Suprapubic skin (tissue), 4 donors: ENCODE results near the gene NEMP1. TPM values are rescaled to one million over a fixed set of nuclear protein-coding genes. Genes with fewer than 3 reads are reported as not detected.
A peak's percentile ranks its signal among the peaks of the same experiment; 100 is the strongest.

Source experiments
- DNase-seq, 2 donors: peaks; one replicate each; pipeline ENCODE4 v3.0.0-alpha.2; 2019; ENCODE audit warnings: low spot score in 2 of 2
- H3K27ac ChIP-seq: fragments of 200-600 bp; sonication (generic); one replicate; pipeline ENCODE4 v1.5.1; 2019
- H3K27me3 ChIP-seq: fragments of 200-600 bp; sonication (generic); one replicate; pipeline ENCODE4 v1.5.1; 2019
- H3K36me3 ChIP-seq: fragments of 200-600 bp; sonication (generic); one replicate; pipeline ENCODE4 v1.5.1; 2019
- H3K4me1 ChIP-seq: fragments of 200-600 bp; sonication (generic); one replicate; pipeline ENCODE4 v1.5.1; 2019
- H3K4me3 ChIP-seq: fragments of 200-600 bp; sonication (generic); one replicate; pipeline ENCODE4 v1.5.1; 2019; ENCODE audit warnings: mild to moderate bottlenecking
- H3K9me3 ChIP-seq: fragments of 200-600 bp; sonication (generic); one replicate; pipeline ENCODE4 v1.5.1; 2019
- EP300 ChIP-seq: sonication (generic); formaldehyde crosslinking; IDR thresholded peaks from one replicate; pipeline ENCODE4 v1.6.1; 2017; ENCODE audit warnings: antibody characterized with exemption
- POLR2A ChIP-seq, 2 donors: fragments of 450-650 bp; IDR thresholded peaks; one replicate each; pipeline ENCODE4 v1.6.1; 2017; ENCODE audit warnings: antibody characterized with exemption in 2 of 2, mild to moderate bottlenecking in 2 of 2, moderate library complexity in 2 of 2
- POLR2AphosphoS5 ChIP-seq, 3 donors: sonication (generic); formaldehyde crosslinking; IDR thresholded peaks; one replicate each; pipeline ENCODE4 v1.6.1; 2017; ENCODE audit warnings: antibody characterized with exemption in 3 of 3
- WGBS: methylation state at CpG from one replicate; pipeline ENCODE4 v1.1.5; 2018; 5-methylcytosine and 5-hydroxymethylcytosine counted together
- total RNA-seq, 4 donors: library from RNA; depleted of rRNA; stranded (reverse); fragments of >200 nt; gene quantifications; one replicate each; pipeline ENCODE4 v1.1.0, GENCODE V29; 2016
- TF ChIP-seq, protein P1 (sequence below), 2 donors: fragments of 200-600 bp in 1 of 2; fragments of 450-650 bp in 1 of 2; sonication (generic) in 1 of 2; IDR thresholded peaks; one replicate each; pipeline ENCODE4 v1.5.1; 2016 to 2019; ENCODE audit warnings: antibody characterized with exemption in 2 of 2, mild to moderate bottlenecking in 1 of 2, moderate library complexity in 1 of 2

Gene NEMP1
- total RNA-seq, 4 donors from 2014 or later, result 6.5 to 31.2 (median 9.5) TPM

DNA sequence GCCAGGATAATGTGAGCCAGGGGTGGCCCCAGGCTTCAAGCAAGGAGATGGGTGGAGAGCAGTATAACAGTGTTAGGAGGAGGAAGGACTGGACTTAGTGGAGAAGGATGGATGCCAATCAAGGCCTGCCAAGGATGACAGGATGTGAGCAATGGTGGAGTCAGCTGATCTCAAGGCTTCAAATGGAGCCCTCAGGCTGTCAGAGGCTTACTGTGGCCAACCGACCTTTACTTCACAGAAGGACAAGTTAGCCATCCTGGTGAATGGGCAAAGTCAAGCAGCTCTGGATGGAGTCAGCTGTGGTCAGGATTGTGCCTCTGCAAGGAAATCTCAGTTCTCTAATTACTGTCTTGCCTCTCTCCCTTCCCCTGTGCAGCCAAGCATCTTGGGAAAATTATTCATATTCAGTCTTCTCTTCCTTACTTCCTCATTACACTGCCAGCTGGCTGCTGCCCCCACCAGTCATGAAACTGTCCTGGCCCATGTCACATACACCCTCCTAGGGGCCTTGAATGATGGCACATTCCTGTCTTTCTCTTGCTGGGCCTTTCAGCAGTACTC, 40.2 kb upstream of the NEMP1 start:
- WGBS, result 67% methylated on average over 1 of the region's 1 CpG

DNA sequence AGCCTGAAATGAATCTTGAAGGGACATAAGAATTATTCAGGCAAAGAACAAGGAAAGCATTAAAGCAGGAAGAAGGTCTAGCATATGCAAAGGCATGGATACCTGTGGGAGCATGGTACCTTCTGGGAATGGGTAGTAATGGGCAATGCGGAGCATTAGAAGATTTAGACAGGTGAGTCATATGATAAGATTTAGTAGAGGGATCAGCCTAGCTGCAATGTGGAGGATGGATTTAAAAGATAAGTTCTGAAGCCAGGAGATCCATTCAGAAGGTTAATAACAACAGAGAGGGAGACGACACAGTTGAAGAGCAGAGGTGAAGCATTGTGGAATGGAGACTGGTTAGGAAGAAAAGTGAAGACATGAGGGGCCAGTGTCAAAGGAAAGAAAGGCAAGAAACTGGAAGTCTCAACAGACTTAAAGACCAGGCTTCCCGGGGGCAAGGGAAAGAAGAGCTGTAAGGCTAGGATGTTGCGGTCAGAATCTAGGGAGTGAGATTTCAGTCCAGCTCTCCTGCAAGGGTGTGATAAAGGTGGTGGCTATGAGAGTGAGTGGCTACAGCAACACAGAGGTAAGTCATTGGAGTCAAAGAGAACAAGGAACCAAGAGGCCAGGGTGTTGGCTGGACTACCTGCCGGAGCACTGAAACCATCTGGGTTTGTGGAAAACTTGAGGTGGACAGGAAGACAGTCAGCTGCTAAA, 38.1 kb upstream of the NEMP1 start:
- Histone ChIP-seq H3K4me1 (peaks cover 13% of the 10 kb centered on the region), H3K4me3 (no peak overlapping the region), H3K9me3 (no peaks in the 10 kb centered on the region), H3K27ac (no peak overlapping the region), H3K36me3 (no peaks in the 10 kb centered on the region), H3K27me3 (no peaks in the 10 kb centered on the region)
- no peak for TF ChIP-seq POLR2AphosphoS5 (IDR thresholded peaks at IDR 0.05)
- no peak for DNase-seq
- 95% methylated on average over 5 of the region's 5 CpGs for WGBS

More for the DNA sequence above, 40.2 kb upstream of the NEMP1 start:
- no peaks in the 10 kb centered on the region for H3K9me3 ChIP-seq
- H3K36me3 ChIP-seq, result no peaks in the 10 kb centered on the region
- H3K4me1 ChIP-seq, result peaks cover 6% of the 10 kb centered on the region
- no peak overlapping the region for H3K4me3 ChIP-seq
- no peaks in the 10 kb centered on the region for H3K27me3 ChIP-seq
- TF ChIP-seq POLR2AphosphoS5 (IDR thresholded peaks at IDR 0.05), result no peak
- no peak for DNase-seq
- no peak overlapping the region for H3K27ac ChIP-seq

DNA sequence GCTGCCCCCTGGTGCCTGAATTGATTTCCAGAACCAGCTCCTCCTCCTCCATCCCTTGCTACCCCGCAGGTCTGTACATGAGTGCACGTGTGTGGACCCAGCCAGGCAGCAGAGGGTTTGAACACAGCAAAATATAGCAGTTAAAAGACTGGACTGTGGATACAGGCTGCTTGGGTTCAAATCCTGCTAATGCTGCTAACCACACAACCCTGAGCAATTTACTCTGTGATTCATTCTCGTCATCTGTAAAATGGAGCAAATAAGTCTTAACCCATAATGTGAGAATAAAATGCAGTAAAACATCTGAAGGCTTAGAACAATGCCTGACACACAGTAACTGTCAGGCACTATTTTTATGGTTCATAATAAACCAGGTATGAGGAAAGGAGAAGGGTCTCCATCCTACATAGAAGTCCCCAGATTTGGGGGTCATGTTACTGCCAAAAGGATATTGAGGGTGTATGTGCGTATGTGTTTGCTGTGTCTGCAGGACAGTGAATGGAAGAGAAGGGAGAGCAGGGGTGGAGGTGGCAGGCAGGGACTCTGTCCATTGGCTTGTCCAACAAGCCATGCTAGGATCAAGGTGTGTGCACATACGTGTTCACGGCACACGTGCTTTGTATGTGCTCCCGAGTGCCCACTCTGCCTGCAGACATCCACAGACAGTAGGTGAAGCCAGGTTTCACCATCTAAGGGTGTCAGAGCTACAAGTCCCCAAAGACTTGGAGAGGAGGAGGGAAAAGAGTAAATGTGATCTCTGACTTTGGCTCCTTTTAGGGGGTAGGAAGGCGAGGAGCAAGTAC, 34.1 kb upstream of the NEMP1 start:
- no peak for TF ChIP-seq POLR2AphosphoS5 (IDR thresholded peaks at IDR 0.05)
- TF ChIP-seq, protein P1, sequence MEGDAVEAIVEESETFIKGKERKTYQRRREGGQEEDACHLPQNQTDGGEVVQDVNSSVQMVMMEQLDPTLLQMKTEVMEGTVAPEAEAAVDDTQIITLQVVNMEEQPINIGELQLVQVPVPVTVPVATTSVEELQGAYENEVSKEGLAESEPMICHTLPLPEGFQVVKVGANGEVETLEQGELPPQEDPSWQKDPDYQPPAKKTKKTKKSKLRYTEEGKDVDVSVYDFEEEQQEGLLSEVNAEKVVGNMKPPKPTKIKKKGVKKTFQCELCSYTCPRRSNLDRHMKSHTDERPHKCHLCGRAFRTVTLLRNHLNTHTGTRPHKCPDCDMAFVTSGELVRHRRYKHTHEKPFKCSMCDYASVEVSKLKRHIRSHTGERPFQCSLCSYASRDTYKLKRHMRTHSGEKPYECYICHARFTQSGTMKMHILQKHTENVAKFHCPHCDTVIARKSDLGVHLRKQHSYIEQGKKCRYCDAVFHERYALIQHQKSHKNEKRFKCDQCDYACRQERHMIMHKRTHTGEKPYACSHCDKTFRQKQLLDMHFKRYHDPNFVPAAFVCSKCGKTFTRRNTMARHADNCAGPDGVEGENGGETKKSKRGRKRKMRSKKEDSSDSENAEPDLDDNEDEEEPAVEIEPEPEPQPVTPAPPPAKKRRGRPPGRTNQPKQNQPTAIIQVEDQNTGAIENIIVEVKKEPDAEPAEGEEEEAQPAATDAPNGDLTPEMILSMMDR (IDR thresholded peaks at IDR 0.05), result peak in 1 of 2 donors; percentile 0
- peak in 1 of 2 donors; percentile 62 for DNase-seq

DNA sequence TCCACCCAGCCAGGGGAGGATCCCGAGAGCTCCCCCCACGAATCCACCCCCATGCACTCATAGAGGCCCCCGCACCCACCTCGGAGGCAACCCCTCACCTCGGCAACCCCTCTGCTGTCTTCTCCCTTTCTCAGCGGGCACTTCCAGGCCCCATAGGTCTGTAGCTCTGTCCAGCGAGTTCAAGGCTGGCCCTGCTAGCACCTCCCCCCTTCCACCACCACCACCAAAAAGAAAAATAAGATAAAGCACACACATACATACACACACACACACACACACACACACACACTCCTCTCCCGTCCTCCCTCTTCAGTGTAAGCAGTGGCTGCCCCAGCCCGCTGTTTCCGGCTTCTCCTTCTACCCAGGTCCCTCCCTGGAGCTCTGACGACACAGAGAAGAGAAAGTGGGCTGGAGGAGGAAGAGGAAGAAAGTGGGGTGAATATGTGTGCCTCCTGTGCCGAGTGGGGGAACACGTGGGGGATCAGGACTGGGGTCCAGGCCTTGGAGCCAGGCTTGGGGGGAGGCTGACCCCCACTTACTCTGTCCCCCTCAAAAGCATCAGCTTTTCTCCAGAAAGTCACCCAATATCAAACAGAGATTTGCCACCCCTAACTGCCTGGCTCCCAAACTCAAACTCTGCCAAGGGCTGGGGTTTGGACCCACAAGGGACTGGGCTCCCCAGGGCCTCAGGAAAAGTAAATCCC, 32.6 kb upstream of the NEMP1 start, which contains the start of gene STAT6:
TSS of gene STAT6 (minus strand) at position 332 of the 704 bp plus-strand sequence. CDS start 3,084 bp downstream, outside the sequence.
- DNase-seq, result peak; percentile 91 to 94
- H3K27ac ChIP-seq, result peak within 1 kb of the TSS; percentile 94
- H3K27me3 ChIP-seq, result no peaks in the 10 kb centered on the region
- H3K4me1 ChIP-seq, result peaks cover 46% of the 10 kb centered on the region
- peaks cover 16% of the 10 kb centered on the region for H3K36me3 ChIP-seq
- peak; percentile 52 to 62 for TF ChIP-seq POLR2A (IDR thresholded peaks at IDR 0.05)
- TF ChIP-seq, protein P1 (IDR thresholded peaks at IDR 0.05), result no peak
- no peak for TF ChIP-seq EP300
- no peaks in the 10 kb centered on the region for H3K9me3 ChIP-seq
- 2% methylated on average over 11 of the region's 13 CpGs for WGBS
- H3K4me3 ChIP-seq, result peak within 1 kb of the TSS; percentile 86

More for the DNA sequence above, 34.1 kb upstream of the NEMP1 start:
- peak overlapping the region; percentile 94 for H3K27ac ChIP-seq
- H3K4me3 ChIP-seq, result peak overlapping the region; percentile 86
- H3K27me3 ChIP-seq, result no peaks in the 10 kb centered on the region
- peaks cover 32% of the 10 kb centered on the region for H3K4me1 ChIP-seq
- WGBS, result 49% methylated on average over 9 of the region's 9 CpGs
- H3K36me3 ChIP-seq, result peaks cover under 1% of the 10 kb centered on the region
- no peaks in the 10 kb centered on the region for H3K9me3 ChIP-seq

DNA sequence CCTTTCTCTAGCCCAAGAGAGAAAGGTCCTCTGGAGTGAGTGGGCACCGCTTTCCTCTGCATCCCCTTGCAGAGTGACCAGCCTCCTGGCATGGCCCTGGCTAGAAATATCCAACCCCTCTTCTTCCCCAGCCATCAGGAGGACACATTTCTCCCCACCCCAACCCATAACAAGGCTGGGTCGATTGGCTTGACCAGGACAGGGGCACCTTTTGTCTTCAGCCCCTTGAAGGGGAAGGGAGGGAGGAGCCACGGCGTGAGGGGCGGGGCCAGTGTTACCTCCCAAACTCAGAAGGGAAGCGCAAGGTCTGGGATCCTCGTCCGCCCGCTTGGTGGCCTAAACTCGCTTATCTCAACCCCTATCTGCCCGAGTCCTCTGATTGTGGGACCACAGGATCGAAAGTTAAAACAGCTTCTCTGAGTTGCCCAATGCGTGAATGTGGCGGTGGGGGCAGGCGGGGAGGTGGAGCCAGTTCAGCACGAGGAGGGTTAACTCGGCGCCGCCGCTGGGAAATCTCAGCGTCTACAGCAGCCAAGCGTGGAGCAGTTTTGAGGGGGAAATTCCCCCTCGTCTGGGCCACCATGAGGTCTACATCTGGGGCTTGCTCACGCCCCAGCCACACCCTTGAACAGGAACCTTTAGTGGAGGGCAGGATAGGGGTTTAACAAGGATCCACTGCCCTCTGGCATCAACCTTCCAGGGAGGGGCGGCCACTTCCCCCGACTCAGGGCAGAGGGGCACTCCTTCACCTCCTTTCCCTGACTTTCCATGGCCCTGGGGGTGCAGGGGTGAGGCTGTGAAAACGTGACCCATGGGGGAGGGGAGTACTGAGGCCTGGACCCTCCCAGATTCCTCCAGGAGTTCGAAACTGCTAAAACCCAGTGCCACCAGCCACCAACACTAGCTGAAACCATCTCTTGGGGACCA, 31.8 kb upstream of the NEMP1 start:
- peak overlapping the region; percentile 86 for H3K4me3 ChIP-seq
- peaks cover 47% of the 10 kb centered on the region for H3K4me1 ChIP-seq
- peak overlapping the region; percentile 94 for H3K27ac ChIP-seq
- WGBS, result 6% methylated on average over 14 of the region's 28 CpGs
- no peaks in the 10 kb centered on the region for H3K9me3 ChIP-seq
- peak; percentile 89 to 90 for DNase-seq
- H3K36me3 ChIP-seq, result peaks cover 24% of the 10 kb centered on the region
- TF ChIP-seq POLR2AphosphoS5 (IDR thresholded peaks at IDR 0.05), result no peak
- TF ChIP-seq EP300, result no peak
- TF ChIP-seq, protein P1 (IDR thresholded peaks at IDR 0.05), result no peak
- TF ChIP-seq POLR2A (IDR thresholded peaks at IDR 0.05), result no peak
- no peaks in the 10 kb centered on the region for H3K27me3 ChIP-seq
